ENCODE results near the gene NFKBIL1.
A peak's percentile ranks its signal among the peaks of the same experiment; 100 is the strongest.

GRCh38 chr6:31532644-31533454 lies 14.6 kb upstream of the NFKBIL1 start:
- no peak for TF ChIP-seq CTCF (IDR thresholded peaks at IDR 0.05; ENCODE audit: low read depth, low read length, missing input control)
- no peak for TF ChIP-seq EGR1 (IDR thresholded peaks at IDR 0.05; ENCODE audit: low read depth in 2 of 2)
- no peak for TF ChIP-seq JUND (IDR thresholded peaks at IDR 0.05)
- no peak for TF ChIP-seq ATF3 (IDR thresholded peaks at IDR 0.05)
- no peak for TF ChIP-seq TAF1 (conservative IDR thresholded peaks at IDR 0.05)
- TF ChIP-seq SP1 (IDR thresholded peaks at IDR 0.05): no peak
- TF ChIP-seq HNF4A (conservative IDR thresholded peaks at IDR 0.05): no peak
- no peak for TF ChIP-seq REST (IDR thresholded peaks at IDR 0.05)
- no peak for TF ChIP-seq MAX (IDR thresholded peaks at IDR 0.05)
- TF ChIP-seq NR2F2 (IDR thresholded peaks at IDR 0.05): peak; percentile 33
- no peak for TF ChIP-seq YY1 (IDR thresholded peaks at IDR 0.05)
- TF ChIP-seq RAD21 (IDR thresholded peaks at IDR 0.05): no peak
- no peak for TF ChIP-seq FOXA2 (IDR thresholded peaks at IDR 0.05)
- TF ChIP-seq GABPA (IDR thresholded peaks at IDR 0.05 in 1 of 2, conservative IDR thresholded peaks at IDR 0.05 in 1 of 2): no peak

All from liver (tissue), 3 donors.